Activated CD8-positive, alpha-beta memory T cell treated with anti-CD3 and anti-CD28 coated beads for 36 hours (primary cell): Measurements from ENCODE around the gene VSIG4. TPM values are rescaled to one million over a fixed set of nuclear protein-coding genes. Genes with fewer than 3 reads are reported as not detected.

Source experiments
- CTCF ChIA-PET: fragments of 350-600 bp; sonication (Branson Sonifier 250); formaldehyde crosslinking; loops from one replicate; lab custom pipeline; 2021; ENCODE audit warnings: antibody characterized with exemption; lab: Charles Lee
- POLR2A ChIA-PET: fragments of 350-600 bp; sonication (Branson Sonifier 250); formaldehyde crosslinking; loops from one replicate; lab custom pipeline; 2021; ENCODE audit warnings: antibody characterized with exemption; lab: Charles Lee
- total RNA-seq, 2 experiments: library from RNA; stranded (reverse); gene quantifications; one replicate each; pipeline ENCODE4 v1.2.3, GENCODE V29; 2021

Gene VSIG4
- total RNA-seq, 2 experiments from 2014 or later = not detected

GRCh38 chrX:66014556-66014955, 25.3 kb downstream of the VSIG4 start:
- POLR2A ChIA-PET = no interaction called here
- CTCF ChIA-PET = no interaction called here

- ChIA-PET CTCF (no interaction called here), POLR2A (no interaction called here)
These were observed 25.8 kb downstream of the VSIG4 start for GRCh38 chrX:66014084-66014483.

- POLR2A ChIA-PET = no interaction called here
- CTCF ChIA-PET = no interaction called here
These were observed 26.6 kb downstream of the VSIG4 start for GRCh38 chrX:66013194-66013816.

GRCh38 chrX:66012094-66012534, 27.8 kb downstream of the VSIG4 start:
- CTCF ChIA-PET = no interaction called here
- POLR2A ChIA-PET = no interaction called here

- ChIA-PET POLR2A (no interaction called here), CTCF (no interaction called here)
These were observed 30.5 kb downstream of the VSIG4 start for GRCh38 chrX:66009231-66009845.

- POLR2A ChIA-PET = no interaction called here
These were observed 31.4 kb downstream of the VSIG4 start for GRCh38 chrX:66008328-66008970.

GRCh38 chrX:66007851-66008250, 32.0 kb downstream of the VSIG4 start:
- ChIA-PET CTCF (no interaction called here), POLR2A (no interaction called here)

More at GRCh38 chrX:66008328-66008970, 31.4 kb downstream of the VSIG4 start:
- CTCF ChIA-PET = no interaction called here

GRCh38 chrX:66005830-66006449, 33.9 kb downstream of the VSIG4 start:
- CTCF ChIA-PET = no interaction called here
- POLR2A ChIA-PET = no interaction called here

- CTCF ChIA-PET = no interaction called here
- POLR2A ChIA-PET = no interaction called here
These were observed 34.7 kb downstream of the VSIG4 start for GRCh38 chrX:66004928-66005829.

GRCh38 chrX:66002824-66003680, 36.8 kb downstream of the VSIG4 start:
- POLR2A ChIA-PET = no interaction called here

GRCh38 chrX:66001596-66001995, 38.3 kb downstream of the VSIG4 start:
- POLR2A ChIA-PET = no interaction called here
- CTCF ChIA-PET = no interaction called here

More at GRCh38 chrX:66002824-66003680, 36.8 kb downstream of the VSIG4 start:
- CTCF ChIA-PET = no interaction called here

GRCh38 chrX:66000628-66001272, 39.1 kb downstream of the VSIG4 start:
- ChIA-PET CTCF (no interaction called here), POLR2A (no interaction called here)

GRCh38 chrX:66000178-66000577, 39.7 kb downstream of the VSIG4 start:
- CTCF ChIA-PET = no interaction called here
- POLR2A ChIA-PET = no interaction called here

GRCh38 chrX:65999563-66000148, 40.2 kb downstream of the VSIG4 start:
- ChIA-PET POLR2A (no interaction called here), CTCF (interaction anchor here (1.8 kb wide), 1 partner anchor 13 kb away, joined by 4 read pairs; no protein-coding TSS in a partner anchor)

- POLR2A ChIA-PET = no interaction called here
- CTCF ChIA-PET = interaction anchor here (1.8 kb wide), 1 partner anchor 13 kb away, joined by 4 read pairs; no protein-coding TSS in a partner anchor
These were observed 40.8 kb downstream of the VSIG4 start for GRCh38 chrX:65999029-65999562.

- ChIA-PET POLR2A (no interaction called here), CTCF (interaction anchor here (1.8 kb wide), 1 partner anchor 12 kb away, joined by 4 read pairs; no protein-coding TSS in a partner anchor)
These were observed 41.7 kb downstream of the VSIG4 start for GRCh38 chrX:65997978-65998717.
